Measurements from ENCODE around the gene MPDU1. TPM values are rescaled to one million over a fixed set of nuclear protein-coding genes. Genes with fewer than 3 reads are reported as not detected.

MPDU1 gene
- total and polyA plus RNA-seq, 2 of the 13 experiments (the other 11 are each of a cell fraction or from before 2014, with no cell fraction given): 112 to 167 TPM

- TF ChIP-seq ZNF629 (CRISPR knock-in tag; conservative IDR thresholded peaks at IDR 0.05) (no peak), HNRNPUL1 (IDR thresholded peaks at IDR 0.05; ENCODE audit: low read depth, low read length) (no peak), RERE (CRISPR knock-in tag; IDR thresholded peaks at IDR 0.05; ENCODE audit: low read depth) (no peak), GRHL1 (CRISPR knock-in tag; conservative IDR thresholded peaks at IDR 0.05) (no peak), ZNF746 (CRISPR knock-in tag; IDR thresholded peaks at IDR 0.05) (no peak), TARDBP (CRISPR knock-in tag; IDR thresholded peaks at IDR 0.05) (no peak), SP2 (CRISPR knock-in tag; IDR thresholded peaks at IDR 0.05) (peak; percentile 100), ZNF564 (CRISPR knock-in tag; IDR thresholded peaks at IDR 0.05) (no peak; the same call in 1 of the 2 replicates), SOX5 (CRISPR knock-in tag; IDR thresholded peaks at IDR 0.05; ENCODE audit: borderline replicate concordance) (no peak), FIP1L1 (IDR thresholded peaks at IDR 0.05; ENCODE audit: borderline replicate concordance, insufficient read depth, low read depth, low read length) (no peak), ZNF335 (CRISPR knock-in tag; IDR thresholded peaks at IDR 0.05) (0 out of 2 replicates have a peak, but pooled peaks have one; percentile 40), MED13 (CRISPR knock-in tag; IDR thresholded peaks at IDR 0.05) (peak; percentile 60; the same call in 1 of the 2 replicates), PTBP1 (IDR thresholded peaks at IDR 0.05; ENCODE audit: low read depth, low read length, poor library complexity, severe bottlenecking) (no peak), GABPA (IDR thresholded peaks at IDR 0.05; ENCODE audit: low read depth, low read length) (no peak), GABPA (CRISPR knock-in tag; IDR thresholded peaks at IDR 0.05; ENCODE audit: low read depth) (peak; percentile 54), ARID2 (CRISPR knock-in tag; IDR thresholded peaks at IDR 0.05; ENCODE audit: borderline replicate concordance) (no peak), ZSCAN20 (CRISPR knock-in tag; IDR thresholded peaks at IDR 0.05; ENCODE audit: borderline replicate concordance) (no peak)
Measured at GRCh38 chr17:7572588-7573323, 10.9 kb upstream of the MPDU1 start (continued).

Data from HepG2 (cell line).